Caco-2 (cell line): Measurements from ENCODE around the gene SMLR1. TPM values are rescaled to one million over a fixed set of nuclear protein-coding genes. Genes with fewer than 3 reads are reported as not detected.

Experiments used
- BruUV-seq: library from RNA; stranded (reverse); fragments of 400-500 nt; replicated peaks from 2 replicates; lab custom pipeline; 2021; lab: Mats Ljungman, UMichigan
- CTCF ChIA-PET: fragments of 300-600 bp; sonication (Branson Sonifier 250); formaldehyde crosslinking; loops from one replicate; lab custom pipeline; 2022; ENCODE audit warnings: antibody characterized with exemption; lab: Charles Lee
- POLR2A ChIA-PET: fragments of 300-600 bp; sonication (Branson Sonifier 250); formaldehyde crosslinking; loops from one replicate; lab custom pipeline; 2022; ENCODE audit warnings: antibody characterized with exemption; lab: Charles Lee
- DNase-seq, 2 experiments: peaks; one replicate each; pipeline versions ENCODE4 v3.0.0 to v3.0.0-alpha.2; 2020 to 2022
- H3K27me3 ChIP-seq: replicated peaks from 2 replicates; pipeline ENCODE4 v1.6.0; 2011; ENCODE audit warnings: low read length; ENCODE audit not compliant: control insufficient read depth, insufficient read depth
- H3K36me3 ChIP-seq: 2 replicates; pipeline ENCODE4 v1.5.1; 2011; ENCODE audit warnings: low read length; ENCODE audit not compliant: control insufficient read depth, insufficient read depth
- H3K4me1 ChIP-seq: fragments of 250-450 bp; sonication (Bioruptor Pico); 2 replicates; pipeline ENCODE4 v1.5.1; 2020; ENCODE audit warnings: mild to moderate bottlenecking
- H3K4me3 ChIP-seq: 2 replicates; pipeline ENCODE4 v1.5.1; 2011; ENCODE audit warnings: low read depth, mild to moderate bottlenecking, control low read depth, low read length
- H3K9me3 ChIP-seq: fragments of 250-450 bp; sonication (Bioruptor Pico); 2 replicates; pipeline ENCODE4 v1.5.1; 2020; ENCODE audit warnings: mild to moderate bottlenecking, moderate library complexity
- H3K27ac Mint-ChIP-seq: one replicate; pipeline ENCODE4 v1.8.0; 2022; ENCODE audit warnings: mixed read lengths; ENCODE audit not compliant: unreplicated experiment
- H3K27me3 Mint-ChIP-seq: one replicate; pipeline ENCODE4 v1.8.0; 2022; ENCODE audit warnings: mixed read lengths; ENCODE audit not compliant: insufficient read depth, unreplicated experiment
- H3K36me3 Mint-ChIP-seq: one replicate; pipeline ENCODE4 v1.8.0; 2022; ENCODE audit warnings: mild to moderate bottlenecking, mixed read lengths; ENCODE audit not compliant: insufficient read depth, unreplicated experiment
- H3K4me1 Mint-ChIP-seq: one replicate; pipeline ENCODE4 v1.8.0; 2022; ENCODE audit warnings: low read depth, mixed read lengths; ENCODE audit not compliant: unreplicated experiment
- H3K4me3 Mint-ChIP-seq: one replicate; pipeline ENCODE4 v1.8.0; 2022; ENCODE audit warnings: mild to moderate bottlenecking, moderate library complexity, mixed read lengths; ENCODE audit not compliant: unreplicated experiment
- H3K9me3 Mint-ChIP-seq: one replicate; pipeline ENCODE4 v1.8.0; 2022; ENCODE audit warnings: mixed read lengths; ENCODE audit not compliant: unreplicated experiment
- intact Hi-C: fragments of 100-400 bp; cut with micrococcal nuclease; formaldehyde crosslinking; loops from one replicate; pipeline ENCODE4 v1.10.0; 2022; ENCODE audit not compliant: unreplicated experiment
- total RNA-seq: library from RNA; stranded (reverse); gene quantifications from 2 replicates; pipeline ENCODE4 v1.2.3, GENCODE V29; 2022
- TF ChIP-seq, protein P1 (sequence below), 2 experiments: fragments of 200-600 bp in 1 of 2; IDR thresholded peaks; 1 replicate in 1 of 2; 2 replicates in 1 of 2; pipeline versions ENCODE4 v1.5.1 to v1.8.0; 2011 to 2022; ENCODE audit warnings: antibody characterized with exemption in 1 of 2, control low read depth in 1 of 2, inconsistent platforms in 1 of 2, low read depth in 1 of 2, low read length in 1 of 2, mild to moderate bottlenecking in 1 of 2, moderate library complexity in 1 of 2; ENCODE audit not compliant: insufficient read depth in 1 of 2, severe bottlenecking in 1 of 2, unreplicated experiment in 1 of 2

Gene SMLR1
- total RNA-seq, 1 experiment from 2014 or later = 6.9 TPM

DNA sequence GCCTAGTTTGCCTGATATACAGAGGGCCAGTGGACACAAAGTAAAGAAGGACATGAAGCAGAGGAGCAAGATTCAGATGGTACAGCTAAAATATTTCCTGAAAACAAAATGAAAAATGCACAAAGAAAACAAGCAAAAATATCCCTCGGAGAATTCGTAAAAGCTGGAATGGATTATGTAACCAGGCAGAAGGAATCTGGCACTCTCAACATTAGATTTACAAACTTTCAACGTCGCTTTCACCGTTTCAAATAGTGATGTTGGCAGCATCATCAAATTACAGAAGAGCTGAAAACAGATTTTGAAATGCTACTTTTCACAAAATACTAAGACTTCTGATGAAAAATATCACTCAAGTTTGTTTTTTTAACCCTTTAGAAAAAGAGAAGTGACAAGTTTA is 11.7 kb downstream of the SMLR1 start:
- Mint-ChIP-seq H3K27ac (no peak overlapping the region), H3K9me3 (no peaks in the 10 kb centered on the region), H3K27me3 (no peaks in the 10 kb centered on the region), H3K36me3 (no peaks in the 10 kb centered on the region), H3K4me3 (no peak overlapping the region), H3K4me1 (no peaks in the 10 kb centered on the region)
- Histone ChIP-seq H3K36me3 (no peaks in the 10 kb centered on the region; the same call in none of the 2 replicates), H3K4me1 (no peaks in the 10 kb centered on the region), H3K27me3 (no peaks in the 10 kb centered on the region), H3K4me3 (no peak overlapping the region), H3K9me3 (no peaks in the 10 kb centered on the region)
- TF ChIP-seq, protein P1, sequence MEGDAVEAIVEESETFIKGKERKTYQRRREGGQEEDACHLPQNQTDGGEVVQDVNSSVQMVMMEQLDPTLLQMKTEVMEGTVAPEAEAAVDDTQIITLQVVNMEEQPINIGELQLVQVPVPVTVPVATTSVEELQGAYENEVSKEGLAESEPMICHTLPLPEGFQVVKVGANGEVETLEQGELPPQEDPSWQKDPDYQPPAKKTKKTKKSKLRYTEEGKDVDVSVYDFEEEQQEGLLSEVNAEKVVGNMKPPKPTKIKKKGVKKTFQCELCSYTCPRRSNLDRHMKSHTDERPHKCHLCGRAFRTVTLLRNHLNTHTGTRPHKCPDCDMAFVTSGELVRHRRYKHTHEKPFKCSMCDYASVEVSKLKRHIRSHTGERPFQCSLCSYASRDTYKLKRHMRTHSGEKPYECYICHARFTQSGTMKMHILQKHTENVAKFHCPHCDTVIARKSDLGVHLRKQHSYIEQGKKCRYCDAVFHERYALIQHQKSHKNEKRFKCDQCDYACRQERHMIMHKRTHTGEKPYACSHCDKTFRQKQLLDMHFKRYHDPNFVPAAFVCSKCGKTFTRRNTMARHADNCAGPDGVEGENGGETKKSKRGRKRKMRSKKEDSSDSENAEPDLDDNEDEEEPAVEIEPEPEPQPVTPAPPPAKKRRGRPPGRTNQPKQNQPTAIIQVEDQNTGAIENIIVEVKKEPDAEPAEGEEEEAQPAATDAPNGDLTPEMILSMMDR (IDR thresholded peaks at IDR 0.05; ENCODE audit: insufficient read depth in 1 of 2, low read depth in 1 of 2, low read length in 1 of 2, severe bottlenecking in 1 of 2, unreplicated experiment in 1 of 2) = no peak
- CTCF ChIA-PET = no interaction called here
- BruUV-seq = no TSS peak
- POLR2A ChIA-PET = no interaction called here
- intact Hi-C loops = no loop called here
- no peak for DNase-seq

DNA sequence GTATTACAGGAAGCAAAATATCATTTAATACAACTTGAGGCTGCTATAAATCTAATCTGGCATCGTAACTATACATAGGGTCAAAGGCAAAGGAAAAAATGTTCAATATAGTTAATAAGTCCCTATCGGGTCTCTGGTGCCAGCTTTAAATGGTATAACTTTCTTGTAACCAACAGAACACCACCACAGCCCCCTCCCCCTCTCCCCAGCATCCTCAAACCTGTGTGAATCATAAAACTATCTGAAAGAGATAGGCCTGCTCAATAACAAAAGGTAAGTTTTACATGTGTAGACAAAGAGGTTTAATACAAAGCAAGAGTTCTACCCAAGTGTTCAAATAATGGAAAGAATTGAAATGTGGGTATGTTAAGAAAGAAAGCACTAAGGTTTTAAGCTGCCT is 12.2 kb downstream of the SMLR1 start:
- H3K27me3 Mint-ChIP-seq = no peaks in the 10 kb centered on the region
- no TSS peak for BruUV-seq
- no peaks in the 10 kb centered on the region for H3K36me3 Mint-ChIP-seq
- no peak for DNase-seq
- intact Hi-C loops = no loop called here
- no peaks in the 10 kb centered on the region for H3K27me3 ChIP-seq
- H3K4me3 ChIP-seq = no peak overlapping the region
- POLR2A ChIA-PET = no interaction called here
- H3K4me1 Mint-ChIP-seq = no peaks in the 10 kb centered on the region
- TF ChIP-seq, protein P1 (IDR thresholded peaks at IDR 0.05; ENCODE audit: insufficient read depth in 1 of 2, low read depth in 1 of 2, low read length in 1 of 2, severe bottlenecking in 1 of 2, unreplicated experiment in 1 of 2) = no peak
- no peak overlapping the region for H3K27ac Mint-ChIP-seq
- no peak overlapping the region for H3K4me3 Mint-ChIP-seq
- H3K9me3 Mint-ChIP-seq = no peaks in the 10 kb centered on the region
- H3K36me3 ChIP-seq = no peaks in the 10 kb centered on the region; the same call in none of the 2 replicates
- H3K4me1 ChIP-seq = no peaks in the 10 kb centered on the region
- H3K9me3 ChIP-seq = no peaks in the 10 kb centered on the region
- CTCF ChIA-PET = no interaction called here

DNA sequence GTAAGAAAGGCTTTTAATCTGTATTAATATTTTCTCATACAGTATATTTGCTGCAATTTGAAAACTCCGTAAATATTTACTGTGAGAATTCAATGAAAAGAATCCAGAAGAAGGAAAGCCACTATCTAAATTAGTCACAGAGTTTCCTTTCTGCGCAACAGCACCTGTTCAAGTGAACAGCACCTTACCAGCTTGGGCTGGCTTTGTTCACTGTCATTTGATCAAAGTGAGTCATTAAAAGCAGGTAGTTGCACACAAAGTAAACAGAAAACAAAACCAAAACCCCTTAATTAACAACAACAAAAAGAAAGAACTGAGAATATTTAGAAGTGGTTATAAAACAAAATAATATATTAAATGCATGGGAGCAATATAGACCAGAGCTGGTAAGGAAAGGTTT is 12.8 kb downstream of the SMLR1 start:
- no TSS peak for BruUV-seq
- intact Hi-C loops = loop anchor here (10.0 kb wide), 2 partner anchors 545 to 765 kb away; no protein-coding TSS in a partner anchor
- TF ChIP-seq, protein P1 (IDR thresholded peaks at IDR 0.05; ENCODE audit: insufficient read depth in 1 of 2, low read depth in 1 of 2, low read length in 1 of 2, severe bottlenecking in 1 of 2, unreplicated experiment in 1 of 2) = no peak
- DNase-seq = no peak
- no peaks in the 10 kb centered on the region for H3K27me3 Mint-ChIP-seq
- no peaks in the 10 kb centered on the region; the same call in none of the 2 replicates for H3K36me3 ChIP-seq
- no peak overlapping the region for H3K27ac Mint-ChIP-seq
- no peaks in the 10 kb centered on the region for H3K9me3 Mint-ChIP-seq
- no peaks in the 10 kb centered on the region for H3K4me1 ChIP-seq
- no peaks in the 10 kb centered on the region for H3K4me1 Mint-ChIP-seq
- H3K36me3 Mint-ChIP-seq = no peaks in the 10 kb centered on the region
- no peak overlapping the region for H3K4me3 Mint-ChIP-seq
- ChIA-PET CTCF (no interaction called here), POLR2A (no interaction called here)
- H3K9me3 ChIP-seq = no peaks in the 10 kb centered on the region
- H3K4me3 ChIP-seq = no peak overlapping the region
- no peaks in the 10 kb centered on the region for H3K27me3 ChIP-seq
